Hepatocyte (in vitro differentiated cells): ENCODE data around the gene TYSND1.

Experiments used
- EZH2 ChIP-seq: fragments of 200-600 bp; sonication (generic); IDR thresholded peaks from 2 replicates; pipeline ENCODE4 v1.6.1; 2016; ENCODE audit warnings: antibody characterized with exemption, mild to moderate bottlenecking, borderline replicate concordance
- EZH2phosphoT487 ChIP-seq: fragments of 200-600 bp; sonication (generic); IDR thresholded peaks from one replicate; pipeline ENCODE4 v1.6.1; 2018; ENCODE audit warnings: antibody characterized with exemption, mild to moderate bottlenecking, low read depth, moderate library complexity; ENCODE audit not compliant: unreplicated experiment, severe bottlenecking
- TF ChIP-seq, protein P1 (sequence below): fragments of 200-600 bp; sonication (generic); IDR thresholded peaks from 2 replicates; pipeline ENCODE4 v1.5.1; 2016; ENCODE audit warnings: antibody characterized with exemption, mild to moderate bottlenecking; ENCODE audit not compliant: poor library complexity

DNA sequence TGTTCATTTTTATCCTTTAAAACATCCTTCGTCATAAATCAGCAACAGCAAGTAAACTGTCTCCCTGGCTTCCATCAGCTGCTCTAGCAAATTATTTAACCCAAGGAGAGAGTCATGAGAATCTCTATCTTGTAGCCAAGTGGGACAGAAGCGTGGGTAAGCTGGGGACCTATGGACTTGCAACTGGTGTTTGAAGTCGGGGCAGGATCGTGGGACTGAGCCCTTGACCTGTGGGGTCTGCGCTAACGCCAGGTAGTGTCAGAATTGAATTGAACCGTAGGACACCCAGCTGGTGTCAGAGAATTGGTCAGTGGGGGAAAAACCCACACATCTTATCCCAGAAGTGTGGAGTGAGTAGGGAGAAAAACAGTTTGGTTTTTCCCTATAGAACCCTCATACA, 27.3 kb downstream of the TYSND1 start:
- TF ChIP-seq, protein P1, sequence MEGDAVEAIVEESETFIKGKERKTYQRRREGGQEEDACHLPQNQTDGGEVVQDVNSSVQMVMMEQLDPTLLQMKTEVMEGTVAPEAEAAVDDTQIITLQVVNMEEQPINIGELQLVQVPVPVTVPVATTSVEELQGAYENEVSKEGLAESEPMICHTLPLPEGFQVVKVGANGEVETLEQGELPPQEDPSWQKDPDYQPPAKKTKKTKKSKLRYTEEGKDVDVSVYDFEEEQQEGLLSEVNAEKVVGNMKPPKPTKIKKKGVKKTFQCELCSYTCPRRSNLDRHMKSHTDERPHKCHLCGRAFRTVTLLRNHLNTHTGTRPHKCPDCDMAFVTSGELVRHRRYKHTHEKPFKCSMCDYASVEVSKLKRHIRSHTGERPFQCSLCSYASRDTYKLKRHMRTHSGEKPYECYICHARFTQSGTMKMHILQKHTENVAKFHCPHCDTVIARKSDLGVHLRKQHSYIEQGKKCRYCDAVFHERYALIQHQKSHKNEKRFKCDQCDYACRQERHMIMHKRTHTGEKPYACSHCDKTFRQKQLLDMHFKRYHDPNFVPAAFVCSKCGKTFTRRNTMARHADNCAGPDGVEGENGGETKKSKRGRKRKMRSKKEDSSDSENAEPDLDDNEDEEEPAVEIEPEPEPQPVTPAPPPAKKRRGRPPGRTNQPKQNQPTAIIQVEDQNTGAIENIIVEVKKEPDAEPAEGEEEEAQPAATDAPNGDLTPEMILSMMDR, result no peak
- no peak for TF ChIP-seq EZH2phosphoT487
- no peak for TF ChIP-seq EZH2
